Activated T-cell treated with anti-CD3 and anti-CD28 coated beads for 1 hour (primary cell): ENCODE results near the gene GPALPP1.
"Not testable (repeated sequence)": the region's sequence is repeated elsewhere in the genome, so short reads cannot be mapped to it uniquely, and the experiment has no call there.

Experiments
- DNase-seq: peaks from one replicate; pipeline ENCODE4 v3.0.0-alpha.2; 2020; ENCODE audit warnings: low read depth

Gene GPALPP1

DNA sequence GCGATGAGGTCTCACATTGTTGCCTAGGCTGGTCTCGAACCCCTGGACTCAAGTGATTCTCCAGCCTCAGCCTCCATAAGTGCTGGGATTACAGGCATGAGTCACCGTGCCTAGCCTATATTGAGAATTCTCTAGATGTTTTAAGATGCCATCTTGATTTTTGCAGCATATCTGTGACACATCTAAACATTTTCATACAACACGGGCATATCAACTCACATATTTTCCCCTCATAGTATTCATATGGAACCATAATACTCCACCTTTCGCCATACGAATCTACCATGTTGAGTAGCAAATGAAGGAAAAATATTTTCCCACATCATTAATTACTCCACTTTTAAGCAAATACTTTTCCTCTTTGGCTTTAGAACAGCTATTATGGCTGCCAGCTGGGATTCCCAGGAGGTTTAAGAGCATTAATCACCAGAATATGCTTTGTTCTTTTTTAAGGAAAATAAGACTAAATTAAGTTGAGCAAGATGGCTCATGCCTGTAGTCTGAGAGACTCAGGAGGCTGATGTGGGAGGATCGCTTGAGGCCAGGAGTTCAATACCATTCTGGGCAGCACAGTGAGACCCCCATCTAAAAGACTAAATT, 74.0 kb downstream of the GPALPP1 start:
- no peak for DNase-seq

DNA sequence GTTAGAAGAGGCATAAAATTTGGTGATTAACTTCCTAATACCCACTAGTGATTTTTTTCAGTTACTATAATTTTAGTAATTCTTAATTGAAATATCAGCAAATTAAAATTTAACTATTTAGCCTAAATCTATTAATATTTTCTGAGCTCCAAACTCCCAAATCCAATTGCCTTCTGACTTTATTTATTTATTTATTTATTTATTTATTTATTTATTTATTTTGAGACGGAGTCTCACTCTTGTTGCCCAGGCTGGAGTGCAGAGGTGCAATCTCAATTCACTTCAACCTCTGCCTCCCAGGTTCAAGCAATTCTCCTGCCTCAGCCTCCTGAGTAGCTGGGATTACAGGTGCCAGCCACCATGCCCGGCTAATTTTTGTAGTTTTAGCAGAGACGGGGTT, 74.6 kb downstream of the GPALPP1 start:
- not testable (repeated sequence) for DNase-seq

DNA sequence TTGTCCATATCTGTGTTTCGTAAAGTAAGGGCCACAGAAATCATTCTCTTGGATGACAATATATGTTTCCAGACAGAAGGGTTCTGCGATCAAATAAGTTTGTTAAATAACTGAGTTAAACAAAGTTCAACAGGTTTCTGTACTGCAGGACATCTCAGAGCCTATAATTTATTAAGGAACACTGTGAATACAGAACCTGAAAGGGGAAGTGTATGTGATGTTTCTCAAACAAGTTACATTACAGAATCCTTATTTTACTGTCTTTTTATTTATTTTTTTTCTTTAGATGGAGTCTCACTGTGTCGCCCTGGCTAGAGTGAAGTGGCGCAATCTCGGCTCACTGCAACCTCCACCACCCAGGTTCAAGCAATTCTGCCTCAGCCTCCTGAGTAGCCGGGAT, 75.6 kb downstream of the GPALPP1 start:
- DNase-seq: no peak

DNA sequence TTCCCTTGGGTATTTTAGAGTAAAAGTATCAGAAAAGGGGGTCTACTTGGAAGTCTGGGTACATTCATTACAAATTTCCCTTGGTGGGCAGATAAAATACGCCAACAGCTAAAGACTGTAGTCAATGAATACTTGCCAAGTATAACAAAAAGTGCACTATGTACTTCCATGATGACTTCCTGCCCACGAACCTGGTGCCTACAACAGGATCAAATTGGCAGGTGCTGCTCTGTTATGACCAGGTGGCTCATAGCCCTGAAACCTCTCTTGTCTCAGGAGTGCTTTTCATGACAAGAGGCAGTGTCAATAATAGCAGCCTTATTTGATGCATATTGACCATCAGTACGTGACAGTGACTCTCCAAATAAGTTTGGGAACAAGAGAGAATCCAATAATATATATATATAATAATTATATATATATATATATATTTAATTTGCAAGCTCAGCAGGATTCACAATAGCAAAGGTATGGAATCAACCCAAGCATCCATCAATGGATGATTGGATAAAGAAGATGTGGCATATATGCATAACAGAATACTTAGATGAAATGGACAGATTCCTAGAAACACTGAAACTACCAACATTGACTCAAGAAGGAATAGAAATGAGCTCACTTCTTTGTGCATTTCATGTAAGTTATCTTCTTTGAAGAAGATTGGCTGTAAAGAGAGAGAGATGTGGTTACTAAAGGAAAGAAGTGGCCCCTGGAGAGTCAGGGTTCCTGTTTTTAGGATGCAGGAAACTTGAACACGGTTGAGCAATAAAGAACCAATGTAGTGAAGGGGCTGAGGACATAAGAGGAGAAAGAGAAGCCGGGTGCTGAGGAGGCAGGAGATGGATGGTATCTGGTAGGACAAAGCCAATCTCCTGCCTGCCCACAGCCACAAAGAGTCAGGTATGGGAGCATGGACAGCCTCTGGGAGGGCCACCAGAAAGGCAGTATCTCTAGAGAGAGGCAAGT, 79.0 kb downstream of the GPALPP1 start:
- no peak for DNase-seq

DNA sequence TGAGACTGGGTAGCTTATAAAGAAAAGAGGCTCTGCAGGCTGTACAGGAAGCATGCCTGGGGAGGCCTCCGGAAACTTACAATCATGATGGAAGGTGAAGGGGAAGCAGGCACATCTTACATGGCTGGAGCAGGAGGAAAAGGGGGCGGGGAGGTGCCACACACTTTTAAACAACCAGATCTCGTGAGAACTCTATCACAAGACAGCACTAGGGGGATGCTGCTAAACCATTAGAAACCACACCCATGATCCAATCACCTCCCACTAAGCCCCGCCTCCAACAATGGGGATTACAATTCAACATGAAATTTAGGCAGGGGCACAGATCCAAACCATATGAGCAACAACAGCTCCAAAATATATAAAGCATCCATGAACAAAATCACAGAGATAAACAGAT, 84.5 kb downstream of the GPALPP1 start:
- DNase-seq: no peak

DNA sequence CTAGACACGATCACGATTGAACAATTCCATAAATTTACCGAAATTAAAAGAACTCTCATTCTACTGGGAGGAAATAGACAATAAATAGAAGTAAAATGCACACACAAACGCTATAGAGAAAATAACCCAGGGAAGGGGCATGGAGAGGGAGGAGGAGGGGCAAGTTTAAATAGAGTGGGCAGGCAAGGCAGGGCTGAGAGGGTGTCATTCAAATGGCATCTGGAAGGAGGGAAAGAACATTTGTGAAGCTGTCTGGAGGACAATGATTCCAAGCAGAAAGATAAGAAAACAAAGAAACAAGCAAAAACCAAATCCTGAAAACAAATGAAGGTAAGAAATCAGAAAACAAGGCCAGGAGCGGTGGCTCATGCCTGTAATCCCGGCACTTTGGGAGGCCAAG, 85.4 kb downstream of the GPALPP1 start:
- no peak for DNase-seq

DNA sequence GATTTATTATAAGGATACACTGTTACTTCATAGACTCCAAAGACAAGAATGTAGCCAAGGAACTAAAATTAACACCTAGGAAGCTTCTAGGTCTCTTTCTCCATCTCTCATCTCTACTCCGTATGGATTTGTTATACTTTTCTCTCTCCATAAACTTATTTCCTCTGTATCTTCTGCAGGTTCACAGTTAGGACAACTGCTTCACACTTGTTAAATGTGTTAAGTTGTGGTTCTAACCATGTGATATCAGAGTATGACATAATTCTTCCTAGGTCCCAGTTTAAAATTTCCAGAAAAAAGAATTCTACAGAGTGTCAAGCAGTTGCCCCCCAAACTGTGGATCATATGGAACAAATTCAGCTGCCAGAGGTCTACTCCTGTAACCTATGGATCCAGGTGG, 88.7 kb downstream of the GPALPP1 start:
- no peak for DNase-seq
